ENCODE measurements around the gene GALM. TPM values are rescaled to one million over a fixed set of nuclear protein-coding genes. Genes with fewer than 3 reads are reported as not detected.

Gene GALM
- polyA plus RNA-seq, 3 donors: 3.0 to 3.6 (median 3.1) TPM

GRCh38 chr2:38626326-38627035 is 39.4 kb upstream of the GALM start:
- H3K4me1 ChIP-seq (ENCODE audit: control insufficient read depth in 1 of 2, insufficient read depth in 2 of 2, low read length in 2 of 2): peaks cover 16 to 20% of the 10 kb centered on the region in 2 donors
- no peaks in the 10 kb centered on the region for H4K20me1 ChIP-seq (ENCODE audit: insufficient read depth, low read length)
- no peak overlapping the region for H3K4me3 ChIP-seq (replicated peaks in 1 of 3; ENCODE audit: low read depth in 2 of 3, low read length in 3 of 3)
- Mint-ChIP-seq H3K36me3 (peaks cover 0 to 4% of the 10 kb centered on the region in 2 donors), H3K27ac (peak overlapping the region in 1 of 7 donors; percentile 9), H3K4me3 (no peak overlapping the region), H3K4me1 (peaks cover 18% of the 10 kb centered on the region), H3K27me3 (ENCODE audit: low read depth in 3 of 3) (peaks cover 5 to 24% (median 21%) of the 10 kb centered on the region in 3 donors), H3K9me3 (peaks cover 0 to 4% (median 3%) of the 10 kb centered on the region in 7 donors)
- H3K27ac ChIP-seq (ENCODE audit: low read depth in 1 of 2, low read length in 2 of 2): no peak overlapping the region
- no peak overlapping the region for H3K4me2 ChIP-seq (replicated peaks; ENCODE audit: extremely low read depth, low read length, poor library complexity, severe bottlenecking)
- TF ChIP-seq CTCF (IDR thresholded peaks at IDR 0.05): no peak
- WGBS (ENCODE audit: insufficient coverage): 100% methylated on average over 2 of the region's 7 CpGs
- H2AFZ ChIP-seq (ENCODE audit: insufficient read depth, low read depth, low read length, poor library complexity, severe bottlenecking): no peak overlapping the region
- no peak overlapping the region for H3K9ac ChIP-seq (ENCODE audit: insufficient read depth, low read length, poor library complexity, severe bottlenecking)
- no peaks in the 10 kb centered on the region for H3K9me3 ChIP-seq (replicated peaks in 1 of 2; ENCODE audit: control insufficient read depth in 1 of 2, insufficient read depth in 1 of 2, low read length in 2 of 2)
- no peak for DNase-seq
- H3K36me3 ChIP-seq (replicated peaks in 1 of 2; ENCODE audit: control insufficient read depth in 1 of 2, insufficient read depth in 2 of 2, low read length in 2 of 2): no peaks in the 10 kb centered on the region
- no peaks in the 10 kb centered on the region for H3K79me2 ChIP-seq (ENCODE audit: insufficient read depth, low read length)
- peaks cover 3 to 10% of the 10 kb centered on the region in 2 donors for H3K27me3 ChIP-seq (ENCODE audit: control insufficient read depth in 2 of 2, insufficient read depth in 2 of 2, low read length in 2 of 2)
- intact Hi-C loops (cut with micrococcal nuclease): no loop called here

GRCh38 chr2:38627391-38627790 is 38.5 kb upstream of the GALM start:
- no peak overlapping the region for H3K27ac ChIP-seq (ENCODE audit: low read depth in 1 of 2, low read length in 2 of 2)
- peaks cover 8 to 11% of the 10 kb centered on the region in 2 donors for H3K4me1 ChIP-seq (ENCODE audit: control insufficient read depth in 1 of 2, insufficient read depth in 2 of 2, low read length in 2 of 2)
- 100% methylated on average over 1 of the region's 4 CpGs for WGBS (ENCODE audit: insufficient coverage)
- H3K9me3 ChIP-seq (replicated peaks in 1 of 2; ENCODE audit: control insufficient read depth in 1 of 2, insufficient read depth in 1 of 2, low read length in 2 of 2): no peaks in the 10 kb centered on the region
- Mint-ChIP-seq H3K4me3 (no peak overlapping the region), H3K36me3 (peaks cover 0 to 4% of the 10 kb centered on the region in 2 donors), H3K27ac (no peak overlapping the region), H3K9me3 (peaks cover 0 to 4% (median 3%) of the 10 kb centered on the region in 7 donors), H3K4me1 (peaks cover 10% of the 10 kb centered on the region), H3K27me3 (ENCODE audit: low read depth in 3 of 3) (peaks cover 5 to 24% (median 21%) of the 10 kb centered on the region in 3 donors)
- no peak for TF ChIP-seq CTCF (IDR thresholded peaks at IDR 0.05)
- no peaks in the 10 kb centered on the region for H3K36me3 ChIP-seq (replicated peaks in 1 of 2; ENCODE audit: control insufficient read depth in 1 of 2, insufficient read depth in 2 of 2, low read length in 2 of 2)
- no peak overlapping the region for H3K9ac ChIP-seq (ENCODE audit: insufficient read depth, low read length, poor library complexity, severe bottlenecking)
- DNase-seq: no peak
- H3K4me3 ChIP-seq (replicated peaks in 1 of 3; ENCODE audit: low read depth in 2 of 3, low read length in 3 of 3): no peak overlapping the region
- no peaks in the 10 kb centered on the region for H4K20me1 ChIP-seq (ENCODE audit: insufficient read depth, low read length)
- H3K4me2 ChIP-seq (replicated peaks; ENCODE audit: extremely low read depth, low read length, poor library complexity, severe bottlenecking): no peak overlapping the region
- no peak overlapping the region for H2AFZ ChIP-seq (ENCODE audit: insufficient read depth, low read depth, low read length, poor library complexity, severe bottlenecking)
- H3K79me2 ChIP-seq (ENCODE audit: insufficient read depth, low read length): no peaks in the 10 kb centered on the region
- intact Hi-C loops (cut with micrococcal nuclease): no loop called here
- peaks cover 3 to 10% of the 10 kb centered on the region in 2 donors for H3K27me3 ChIP-seq (ENCODE audit: control insufficient read depth in 2 of 2, insufficient read depth in 2 of 2, low read length in 2 of 2)

All from CD14-positive monocyte (primary cell).